GM12891 (cell line): Measurements from ENCODE around the gene LMCD1.

Experiments
- PAX5 ChIP-seq: IDR thresholded peaks from 2 replicates; pipeline ENCODE4 v1.6.1; 2011; ENCODE audit warnings: low read length, moderate library complexity, mild to moderate bottlenecking; ENCODE audit not compliant: insufficient read depth, severe bottlenecking
- POLR2A ChIP-seq: IDR thresholded peaks from 2 replicates; pipeline ENCODE4 v1.6.1; 2011; ENCODE audit warnings: low read depth, low read length, control low read depth
- POLR2AphosphoS5 ChIP-seq: IDR thresholded peaks from 2 replicates; pipeline ENCODE4 v1.6.1; 2011; ENCODE audit warnings: low read depth, low read length, control low read depth
- POU2F2 ChIP-seq: IDR thresholded peaks from 2 replicates; pipeline ENCODE4 v1.6.1; 2011; ENCODE audit warnings: low read depth, mild to moderate bottlenecking, control low read depth, low read length, moderate library complexity
- SPI1 ChIP-seq: IDR thresholded peaks from 2 replicates; pipeline ENCODE4 v1.6.1; 2011; ENCODE audit warnings: low read depth, low read length, control low read depth
- TAF1 ChIP-seq: IDR thresholded peaks from 2 replicates; pipeline ENCODE4 v1.6.1; 2011; ENCODE audit warnings: low read depth, low read length, control low read depth

GRCh38 chr3:8484409-8485140, 17.0 kb upstream of the LMCD1 start:
- TF ChIP-seq POLR2A (no peak), SPI1 (no peak), TAF1 (no peak), POLR2AphosphoS5 (no peak), PAX5 (no peak), POU2F2 (no peak)
